ENCODE measurements around the gene IGFBP5.

IGFBP5 gene

GRCh38 chr2:216665717-216666116 lies 29.6 kb downstream of the IGFBP5 start:
- no peak for DNase-seq (ENCODE audit: low spot score)
- no peak for FAIRE-seq

- DNase-seq (ENCODE audit: low spot score) (peak; percentile 49), FAIRE-seq (no peak)
Observed at GRCh38 chr2:216665242-216665641, 30.1 kb downstream of the IGFBP5 start.

- peak; percentile 65 for DNase-seq (ENCODE audit: low spot score)
- FAIRE-seq = peak; percentile 65
Observed at GRCh38 chr2:216664593-216665034, 30.7 kb downstream of the IGFBP5 start.

- no peak for DNase-seq (ENCODE audit: low spot score)
- FAIRE-seq = no peak
Observed at GRCh38 chr2:216663846-216664245, 31.5 kb downstream of the IGFBP5 start.

GRCh38 chr2:216663106-216663505 lies 32.2 kb downstream of the IGFBP5 start:
- FAIRE-seq = no peak

GRCh38 chr2:216661639-216662375 lies 33.5 kb downstream of the IGFBP5 start:
- no peak for DNase-seq (ENCODE audit: low spot score)
- no peak for FAIRE-seq

More at GRCh38 chr2:216663106-216663505, 32.2 kb downstream of the IGFBP5 start:
- no peak for DNase-seq (ENCODE audit: low spot score)

GRCh38 chr2:216661051-216661450 lies 34.3 kb downstream of the IGFBP5 start:
- DNase-seq (ENCODE audit: low spot score) (no peak), FAIRE-seq (no peak)

GRCh38 chr2:216660496-216660895 lies 34.9 kb downstream of the IGFBP5 start:
- FAIRE-seq = no peak
- no peak for DNase-seq (ENCODE audit: low spot score)

- DNase-seq (ENCODE audit: low spot score) (no peak), FAIRE-seq (no peak)
Observed at GRCh38 chr2:216659276-216659675, 36.1 kb downstream of the IGFBP5 start.

GRCh38 chr2:216658757-216659156 lies 36.6 kb downstream of the IGFBP5 start:
- FAIRE-seq (no peak), DNase-seq (ENCODE audit: low spot score) (no peak)

- no peak for FAIRE-seq
- no peak for DNase-seq (ENCODE audit: low spot score)
Observed at GRCh38 chr2:216657980-216658379, 37.4 kb downstream of the IGFBP5 start.

- no peak for FAIRE-seq
- no peak for DNase-seq (ENCODE audit: low spot score)
Observed at GRCh38 chr2:216657086-216657855, 38.1 kb downstream of the IGFBP5 start.

GRCh38 chr2:216654528-216655052 lies 40.8 kb downstream of the IGFBP5 start:
- DNase-seq (ENCODE audit: low spot score) = no peak

GRCh38 chr2:216653931-216654365 lies 41.4 kb downstream of the IGFBP5 start:
- no peak for DNase-seq (ENCODE audit: low spot score)
- FAIRE-seq = no peak

More at GRCh38 chr2:216654528-216655052, 40.8 kb downstream of the IGFBP5 start:
- no peak for FAIRE-seq

- FAIRE-seq (no peak), DNase-seq (ENCODE audit: low spot score) (no peak)
Observed at GRCh38 chr2:216653093-216653799, 42.1 kb downstream of the IGFBP5 start.

- no peak for FAIRE-seq
- DNase-seq (ENCODE audit: low spot score) = no peak
Observed at GRCh38 chr2:216652566-216652965, 42.8 kb downstream of the IGFBP5 start.

GRCh38 chr2:216651351-216651881 lies 43.9 kb downstream of the IGFBP5 start:
- DNase-seq (ENCODE audit: low spot score) (no peak), FAIRE-seq (no peak)

GRCh38 chr2:216650626-216651257 lies 44.6 kb downstream of the IGFBP5 start:
- DNase-seq (ENCODE audit: low spot score) = no peak
- no peak for FAIRE-seq

GRCh38 chr2:216649574-216649973 lies 45.8 kb downstream of the IGFBP5 start:
- no peak for DNase-seq (ENCODE audit: low spot score)
- no peak for FAIRE-seq

GRCh38 chr2:216648105-216648504 lies 47.2 kb downstream of the IGFBP5 start:
- no peak for FAIRE-seq
- no peak for DNase-seq (ENCODE audit: low spot score)

GRCh38 chr2:216646116-216646515 lies 49.2 kb downstream of the IGFBP5 start:
- DNase-seq (ENCODE audit: low spot score) (no peak), FAIRE-seq (no peak)
